HL-60 (cell line): ENCODE results near the gene BAHCC1.
A peak's percentile ranks its signal among the peaks of the same experiment; 100 is the strongest.

Experiments
- POLR2AphosphoS5 ChIP-seq: IDR thresholded peaks from 2 replicates; pipeline ENCODE4 v1.6.1; 2012; ENCODE audit warnings: low read depth
- SPI1 ChIP-seq: IDR thresholded peaks from 2 replicates; pipeline ENCODE4 v1.6.1; 2012; ENCODE audit warnings: low read depth, mild to moderate bottlenecking, borderline replicate concordance
- TF ChIP-seq, protein P1 (sequence below): IDR thresholded peaks from one replicate; pipeline ENCODE4 v1.5.1; 2011; ENCODE audit warnings: low read length, control low read depth, inconsistent platforms; ENCODE audit not compliant: insufficient read depth
- TF ChIP-seq, protein P2 (sequence below): IDR thresholded peaks from 2 replicates; pipeline ENCODE4 v1.6.1; 2012; ENCODE audit warnings: low read depth; ENCODE audit not compliant: insufficient replicate concordance

DNA sequence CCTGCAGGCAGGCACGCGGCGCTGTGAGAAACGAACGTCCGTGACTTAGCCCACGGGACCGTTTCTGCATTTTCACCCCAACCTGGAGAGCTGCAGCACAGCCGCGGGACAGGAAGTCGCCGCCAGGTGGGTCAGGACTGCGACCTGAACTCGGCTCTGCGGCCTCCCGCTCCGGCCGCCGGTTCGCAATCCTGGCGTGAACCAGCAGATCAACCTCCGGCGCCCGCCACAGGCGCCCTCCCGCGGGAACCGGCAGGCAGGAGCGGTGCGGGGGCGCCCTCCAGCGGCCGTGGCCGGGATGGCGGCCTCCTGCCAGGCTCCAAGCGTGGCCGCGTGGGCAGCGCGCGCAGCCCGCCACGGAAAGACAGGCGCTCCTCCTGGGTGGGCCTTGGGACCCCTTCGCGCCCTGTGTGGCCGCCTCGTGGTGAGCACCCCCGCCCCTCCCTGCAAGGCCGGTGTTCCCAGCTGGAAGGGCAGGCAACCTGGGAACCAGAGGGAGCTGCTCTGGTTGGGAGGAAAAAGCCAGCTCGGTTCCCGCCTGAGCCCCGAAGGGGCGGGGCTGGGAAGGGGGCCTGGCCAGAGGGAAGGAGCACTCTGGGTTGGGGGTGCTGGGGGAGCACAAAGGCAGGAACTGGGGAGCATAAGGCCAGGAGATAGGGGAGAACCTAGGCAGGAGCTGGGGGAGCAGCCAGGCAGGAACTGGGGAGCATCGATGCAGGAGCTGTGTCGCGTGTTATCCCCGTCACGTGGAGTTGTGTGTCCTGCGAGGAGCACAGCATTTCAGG is 89.1 kb downstream of the BAHCC1 start:
- TF ChIP-seq, protein P1, sequence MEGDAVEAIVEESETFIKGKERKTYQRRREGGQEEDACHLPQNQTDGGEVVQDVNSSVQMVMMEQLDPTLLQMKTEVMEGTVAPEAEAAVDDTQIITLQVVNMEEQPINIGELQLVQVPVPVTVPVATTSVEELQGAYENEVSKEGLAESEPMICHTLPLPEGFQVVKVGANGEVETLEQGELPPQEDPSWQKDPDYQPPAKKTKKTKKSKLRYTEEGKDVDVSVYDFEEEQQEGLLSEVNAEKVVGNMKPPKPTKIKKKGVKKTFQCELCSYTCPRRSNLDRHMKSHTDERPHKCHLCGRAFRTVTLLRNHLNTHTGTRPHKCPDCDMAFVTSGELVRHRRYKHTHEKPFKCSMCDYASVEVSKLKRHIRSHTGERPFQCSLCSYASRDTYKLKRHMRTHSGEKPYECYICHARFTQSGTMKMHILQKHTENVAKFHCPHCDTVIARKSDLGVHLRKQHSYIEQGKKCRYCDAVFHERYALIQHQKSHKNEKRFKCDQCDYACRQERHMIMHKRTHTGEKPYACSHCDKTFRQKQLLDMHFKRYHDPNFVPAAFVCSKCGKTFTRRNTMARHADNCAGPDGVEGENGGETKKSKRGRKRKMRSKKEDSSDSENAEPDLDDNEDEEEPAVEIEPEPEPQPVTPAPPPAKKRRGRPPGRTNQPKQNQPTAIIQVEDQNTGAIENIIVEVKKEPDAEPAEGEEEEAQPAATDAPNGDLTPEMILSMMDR, result peak; percentile 78
- TF ChIP-seq, protein P2, sequence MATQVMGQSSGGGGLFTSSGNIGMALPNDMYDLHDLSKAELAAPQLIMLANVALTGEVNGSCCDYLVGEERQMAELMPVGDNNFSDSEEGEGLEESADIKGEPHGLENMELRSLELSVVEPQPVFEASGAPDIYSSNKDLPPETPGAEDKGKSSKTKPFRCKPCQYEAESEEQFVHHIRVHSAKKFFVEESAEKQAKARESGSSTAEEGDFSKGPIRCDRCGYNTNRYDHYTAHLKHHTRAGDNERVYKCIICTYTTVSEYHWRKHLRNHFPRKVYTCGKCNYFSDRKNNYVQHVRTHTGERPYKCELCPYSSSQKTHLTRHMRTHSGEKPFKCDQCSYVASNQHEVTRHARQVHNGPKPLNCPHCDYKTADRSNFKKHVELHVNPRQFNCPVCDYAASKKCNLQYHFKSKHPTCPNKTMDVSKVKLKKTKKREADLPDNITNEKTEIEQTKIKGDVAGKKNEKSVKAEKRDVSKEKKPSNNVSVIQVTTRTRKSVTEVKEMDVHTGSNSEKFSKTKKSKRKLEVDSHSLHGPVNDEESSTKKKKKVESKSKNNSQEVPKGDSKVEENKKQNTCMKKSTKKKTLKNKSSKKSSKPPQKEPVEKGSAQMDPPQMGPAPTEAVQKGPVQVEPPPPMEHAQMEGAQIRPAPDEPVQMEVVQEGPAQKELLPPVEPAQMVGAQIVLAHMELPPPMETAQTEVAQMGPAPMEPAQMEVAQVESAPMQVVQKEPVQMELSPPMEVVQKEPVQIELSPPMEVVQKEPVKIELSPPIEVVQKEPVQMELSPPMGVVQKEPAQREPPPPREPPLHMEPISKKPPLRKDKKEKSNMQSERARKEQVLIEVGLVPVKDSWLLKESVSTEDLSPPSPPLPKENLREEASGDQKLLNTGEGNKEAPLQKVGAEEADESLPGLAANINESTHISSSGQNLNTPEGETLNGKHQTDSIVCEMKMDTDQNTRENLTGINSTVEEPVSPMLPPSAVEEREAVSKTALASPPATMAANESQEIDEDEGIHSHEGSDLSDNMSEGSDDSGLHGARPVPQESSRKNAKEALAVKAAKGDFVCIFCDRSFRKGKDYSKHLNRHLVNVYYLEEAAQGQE, result no peak
- TF ChIP-seq SPI1 (no peak), POLR2AphosphoS5 (no peak)
